ENCODE measurements around the gene FREM2. TPM values are rescaled to one million over a fixed set of nuclear protein-coding genes. Genes with fewer than 3 reads are reported as not detected.

FREM2 gene
- polyA plus RNA-seq, 1 of the 3 experiments (the other 2 are of a cell fraction), result not detected

DNA sequence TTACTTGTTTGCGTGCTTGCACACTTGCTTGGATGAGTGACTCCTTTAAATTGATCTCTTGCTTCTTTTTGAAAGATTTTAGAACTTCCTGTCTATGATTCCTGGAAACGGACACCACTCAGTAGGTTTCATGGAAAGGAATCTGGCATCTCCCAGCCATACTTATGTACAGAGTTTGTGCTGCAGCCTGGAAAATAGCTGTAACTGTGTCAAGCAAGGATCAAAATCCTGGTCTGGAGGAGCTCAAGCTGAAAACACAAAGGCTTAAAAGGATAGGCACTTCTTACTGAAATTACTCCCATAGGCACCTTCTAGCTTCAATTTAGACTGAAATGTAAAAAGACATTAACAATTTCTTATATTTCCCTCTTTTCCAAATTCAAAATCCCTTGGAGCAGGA, 1.4 kb upstream of the FREM2 start:
- peaks cover 27% of the 10 kb centered on the region; the same call in 1 of the 2 replicates for H3K27me3 ChIP-seq (ENCODE audit: insufficient read depth)
- no peaks in the 10 kb centered on the region for H3F3A ChIP-seq (replicated peaks; ENCODE audit: insufficient read depth)
- no peak overlapping the region for H3K27ac ChIP-seq (ENCODE audit: low read depth in 2 of 2, low read length in 1 of 2)
- H4K20me1 ChIP-seq (ENCODE audit: insufficient read depth), result no peaks in the 10 kb centered on the region
- no peak overlapping the region for H3K4me2 ChIP-seq
- no peaks in the 10 kb centered on the region for H3K79me2 ChIP-seq (ENCODE audit: insufficient read depth)
- TF ChIP-seq RAD21 (IDR thresholded peaks at IDR 0.05; ENCODE audit: low read length) (no peak), MXI1 (IDR thresholded peaks at IDR 0.05; ENCODE audit: low read depth, low read length) (no peak), GATA2 (CRISPR knock-in tag; IDR thresholded peaks at IDR 0.05) (no peak), CTCF (IDR thresholded peaks at IDR 0.05) (no peak), PBX3 (IDR thresholded peaks at IDR 0.05) (no peak), RCOR1 (IDR thresholded peaks at IDR 0.05; ENCODE audit: low read length) (no peak), RFX5 (IDR thresholded peaks at IDR 0.05; ENCODE audit: low read length) (no peak), TAF1 (IDR thresholded peaks at IDR 0.05; ENCODE audit: borderline replicate concordance, low read depth, low read length) (no peak), SMC3 (IDR thresholded peaks at IDR 0.05; ENCODE audit: low read depth, low read length) (no peak), USF2 (IDR thresholded peaks at IDR 0.05; ENCODE audit: borderline replicate concordance, low read depth, low read length) (no peak), NRF1 (IDR thresholded peaks at IDR 0.05; ENCODE audit: low read depth, low read length) (no peak), FOXM1 (IDR thresholded peaks at IDR 0.05; ENCODE audit: low read depth) (no peak), GABPA (IDR thresholded peaks at IDR 0.05; ENCODE audit: low read depth) (no peak), JUND (IDR thresholded peaks at IDR 0.05) (no peak), FOXJ3 (CRISPR knock-in tag; IDR thresholded peaks at IDR 0.05) (no peak), POLR2AphosphoS5 (IDR thresholded peaks at IDR 0.05; ENCODE audit: low read depth, low read length) (no peak)
- no peak overlapping the region for H3K4me3 ChIP-seq (ENCODE audit: low read depth in 2 of 2, low read length in 1 of 2)
- POLR2A ChIA-PET, result no interaction called here
- no peak overlapping the region for H3K9ac ChIP-seq
- H3K9me2 ChIP-seq, result no peaks in the 10 kb centered on the region
- no peaks in the 10 kb centered on the region for H3K36me3 ChIP-seq (replicated peaks in 1 of 2; ENCODE audit: control insufficient read depth in 1 of 2, insufficient read depth in 2 of 2, low read length in 1 of 2)
- DNase-seq, result no peak
- no peak overlapping the region for H2AFZ ChIP-seq (ENCODE audit: low read depth)
- H3K9me3 ChIP-seq, result no peaks in the 10 kb centered on the region
- no peaks in the 10 kb centered on the region for H3K4me1 ChIP-seq (ENCODE audit: control insufficient read depth in 1 of 2, insufficient read depth in 2 of 2, low read depth in 1 of 2, low read length in 1 of 2)
- CTCF ChIA-PET, result interaction anchor here (1.0 to 2.5 kb wide), 11 partner anchors 11 to 235 kb away, joined by 3 to 17 read pairs (median 4); no protein-coding TSS in a partner anchor
- 11% methylated on average over 2 of the region's 2 CpGs for WGBS (ENCODE audit: low lambda C conversion rate)
